ENCODE results near the gene NDUFA6.

Gene NDUFA6

GRCh38 chr22:42070517-42071422, 19.8 kb downstream of the NDUFA6 start, which contains the start of gene NAGA:
Gene NAGA (minus strand): TSS chr22:42070812. CDS start chr22:42070297, 515 bp downstream.
- peak; percentile 99 for DNase-seq (ENCODE audit: low read depth)

GRCh38 chr22:42069801-42070516, 20.6 kb downstream of the NDUFA6 start:
- peak; percentile 28 for DNase-seq (ENCODE audit: low read depth)

- DNase-seq (ENCODE audit: low read depth), result no peak
These were observed 22.3 kb downstream of the NDUFA6 start for GRCh38 chr22:42068291-42068690.

- no peak for DNase-seq (ENCODE audit: low read depth)
These were observed 22.8 kb downstream of the NDUFA6 start for GRCh38 chr22:42067671-42068251.

GRCh38 chr22:42066937-42067336, 23.6 kb downstream of the NDUFA6 start:
- DNase-seq (ENCODE audit: low read depth), result no peak

- DNase-seq (ENCODE audit: low read depth), result no peak
These were observed 24.3 kb downstream of the NDUFA6 start for GRCh38 chr22:42066126-42066761.

GRCh38 chr22:42065438-42066125, 25.0 kb downstream of the NDUFA6 start:
- no peak for DNase-seq (ENCODE audit: low read depth)

- DNase-seq (ENCODE audit: low read depth), result no peak
These were observed 25.9 kb downstream of the NDUFA6 start for GRCh38 chr22:42064629-42065028.

- DNase-seq (ENCODE audit: low read depth), result no peak
These were observed 27.9 kb downstream of the NDUFA6 start for GRCh38 chr22:42062506-42063170.

GRCh38 chr22:42061041-42061440, 29.5 kb downstream of the NDUFA6 start:
- DNase-seq (ENCODE audit: low read depth), result no peak

- no peak for DNase-seq (ENCODE audit: low read depth)
These were observed 30.1 kb downstream of the NDUFA6 start for GRCh38 chr22:42060489-42060888.

GRCh38 chr22:42056757-42057511, 33.6 kb downstream of the NDUFA6 start:
- DNase-seq (ENCODE audit: low read depth), result no peak

GRCh38 chr22:42052765-42053164, 37.8 kb downstream of the NDUFA6 start:
- no peak for DNase-seq (ENCODE audit: low read depth)

GRCh38 chr22:42050641-42051180, 39.9 kb downstream of the NDUFA6 start:
- no peak for DNase-seq (ENCODE audit: low read depth)

GRCh38 chr22:42041784-42042183, 48.8 kb downstream of the NDUFA6 start:
- DNase-seq (ENCODE audit: low read depth), result no peak

GRCh38 chr22:42039271-42039670, 51.3 kb downstream of the NDUFA6 start:
- DNase-seq (ENCODE audit: low read depth), result peak; percentile 51

All from ELR (cell line).